Right forelimb (tissue), 1 donor: Measurements from ENCODE around the gene DZIP1L.

Source experiments
- DNase-seq: peaks from one replicate; pipeline ENCODE4 v3.0.0-alpha.2; 2018

The DZIP1L gene

GRCh38 chr3:138030734-138031280, 84.6 kb downstream of the DZIP1L start:
- no peak for DNase-seq

- DNase-seq, result no peak
Observed at GRCh38 chr3:138027821-138028220, 87.6 kb downstream of the DZIP1L start.

- DNase-seq, result no peak
Observed at GRCh38 chr3:138025553-138025952, 89.9 kb downstream of the DZIP1L start.

- DNase-seq, result no peak
Observed at GRCh38 chr3:138023754-138024153, 91.7 kb downstream of the DZIP1L start.

GRCh38 chr3:138019281-138020069, 95.9 kb downstream of the DZIP1L start:
- DNase-seq, result no peak

GRCh38 chr3:138016065-138016464, 99.3 kb downstream of the DZIP1L start:
- DNase-seq, result no peak

- no peak for DNase-seq
Observed at GRCh38 chr3:138012526-138012925, 102.9 kb downstream of the DZIP1L start.
